HepG2 (cell line): Measurements from ENCODE around the gene LIMK2. TPM values are rescaled to one million over a fixed set of nuclear protein-coding genes. Genes with fewer than 3 reads are reported as not detected.

ENCODE experiments used
- ARID2 ChIP-seq: sonication (generic); formaldehyde crosslinking; IDR thresholded peaks from 2 replicates; pipeline ENCODE4 v1.8.1; 2022; ENCODE audit warnings: mild to moderate bottlenecking, missing genetic modification reagents, borderline replicate concordance
- ATF5 ChIP-seq: sonication (generic); formaldehyde crosslinking; IDR thresholded peaks from 2 replicates; pipeline ENCODE4 v1.4.0; 2020; ENCODE audit warnings: mild to moderate bottlenecking, low read depth, missing genetic modification reagents
- KAT7 ChIP-seq: IDR thresholded peaks from 2 replicates; pipeline ENCODE4 v1.6.1; 2018; ENCODE audit warnings: borderline replicate concordance, missing compliant biosample characterization
- KIAA2018 ChIP-seq: sonication (generic); formaldehyde crosslinking; IDR thresholded peaks from 2 replicates; pipeline ENCODE4 v1.5.0; 2020; ENCODE audit warnings: mild to moderate bottlenecking, missing genetic modification reagents, borderline replicate concordance
- LBX2 ChIP-seq: sonication (generic); formaldehyde crosslinking; IDR thresholded peaks from 2 replicates; pipeline ENCODE4 v1.5.0; 2020; ENCODE audit warnings: missing genetic modification reagents, mild to moderate bottlenecking, borderline replicate concordance
- MTA3 ChIP-seq: sonication (generic); formaldehyde crosslinking; IDR thresholded peaks from 2 replicates; pipeline ENCODE4 v1.4.0; 2020; ENCODE audit warnings: missing genetic modification reagents
- NAIF1 ChIP-seq: sonication (generic); formaldehyde crosslinking; IDR thresholded peaks from 2 replicates; pipeline ENCODE4 v1.5.0; 2020; ENCODE audit warnings: mild to moderate bottlenecking, missing genetic modification reagents, borderline replicate concordance
- NR2F2 ChIP-seq: IDR thresholded peaks from 2 replicates; pipeline ENCODE4 v1.6.1; 2012; ENCODE audit warnings: low read depth, inconsistent platforms, borderline replicate concordance
- SKI ChIP-seq: fragments of 450-650 bp; IDR thresholded peaks from one replicate; pipeline ENCODE4 v1.6.1; 2018; ENCODE audit warnings: mild to moderate bottlenecking; ENCODE audit not compliant: partially characterized antibody
- TCF7 ChIP-seq: sonication (generic); IDR thresholded peaks from 2 replicates; pipeline ENCODE4 v1.6.1; 2016; ENCODE audit warnings: antibody characterized with exemption, low read depth
- ZIK1 ChIP-seq: sonication (generic); formaldehyde crosslinking; IDR thresholded peaks from 2 replicates; pipeline ENCODE4 v1.5.0; 2020; ENCODE audit warnings: mild to moderate bottlenecking, low read depth, missing genetic modification reagents, borderline replicate concordance
- ZNF121 ChIP-seq: sonication (generic); formaldehyde crosslinking; IDR thresholded peaks from 2 replicates; pipeline ENCODE4 v1.5.0; 2020; ENCODE audit warnings: mild to moderate bottlenecking, missing genetic modification reagents
- ZNF260 ChIP-seq: sonication (generic); formaldehyde crosslinking; IDR thresholded peaks from 2 replicates; pipeline ENCODE4 v1.4.0; 2020; ENCODE audit warnings: missing genetic modification reagents, low read depth, mild to moderate bottlenecking, borderline replicate concordance
- ZNF484 ChIP-seq: sonication (generic); formaldehyde crosslinking; IDR thresholded peaks from 2 replicates; pipeline ENCODE4 v1.5.1; 2020; ENCODE audit warnings: mild to moderate bottlenecking, low read depth, missing genetic modification reagents, borderline replicate concordance
- polyA plus RNA-seq, 8 experiments: library from polyadenylated mRNA; depleted of rRNA in 3 of 8; stranded (reverse) in 7 of 8; unstranded in 1 of 8; fragments of >200 nt; fragmentation: Illumina TruSeq in 4 of 8; extraction: Trizol in 4 of 8; gene quantifications; 2 replicates each; pipeline versions ENCODE4 v1.2.1 to v1.2.3, GENCODE V29; 2011 to 2016; ENCODE audit warnings: low read depth in 4 of 8, missing spikeins in 1 of 8, mixed read lengths in 1 of 8; ENCODE audit not compliant: insufficient read depth in 1 of 8
- total RNA-seq, 5 experiments: library from RNA; depleted of rRNA; stranded (reverse); fragments of >200 nt; fragmentation: Illumina TruSeq; extraction: Trizol; gene quantifications; 2 replicates each; pipeline ENCODE4 v1.2.3, GENCODE V29; 2016; ENCODE audit warnings: low read depth in 1 of 5
- TF ChIP-seq, protein P1 (sequence below): sonication (generic); formaldehyde crosslinking; IDR thresholded peaks from 2 replicates; pipeline ENCODE4 v1.8.1; 2023; ENCODE audit warnings: missing genetic modification reagents, inconsistent platforms, borderline replicate concordance
- TF ChIP-seq, protein P2 (sequence below): sonication (generic); formaldehyde crosslinking; IDR thresholded peaks from 2 replicates; pipeline ENCODE4 v1.4.0; 2020; ENCODE audit warnings: mild to moderate bottlenecking, missing genetic modification reagents

Gene LIMK2
- total and polyA plus RNA-seq, 2 of the 13 experiments (the other 11 are each of a cell fraction or from before 2014, with no cell fraction given), result 20.9 to 29.8 TPM

DNA sequence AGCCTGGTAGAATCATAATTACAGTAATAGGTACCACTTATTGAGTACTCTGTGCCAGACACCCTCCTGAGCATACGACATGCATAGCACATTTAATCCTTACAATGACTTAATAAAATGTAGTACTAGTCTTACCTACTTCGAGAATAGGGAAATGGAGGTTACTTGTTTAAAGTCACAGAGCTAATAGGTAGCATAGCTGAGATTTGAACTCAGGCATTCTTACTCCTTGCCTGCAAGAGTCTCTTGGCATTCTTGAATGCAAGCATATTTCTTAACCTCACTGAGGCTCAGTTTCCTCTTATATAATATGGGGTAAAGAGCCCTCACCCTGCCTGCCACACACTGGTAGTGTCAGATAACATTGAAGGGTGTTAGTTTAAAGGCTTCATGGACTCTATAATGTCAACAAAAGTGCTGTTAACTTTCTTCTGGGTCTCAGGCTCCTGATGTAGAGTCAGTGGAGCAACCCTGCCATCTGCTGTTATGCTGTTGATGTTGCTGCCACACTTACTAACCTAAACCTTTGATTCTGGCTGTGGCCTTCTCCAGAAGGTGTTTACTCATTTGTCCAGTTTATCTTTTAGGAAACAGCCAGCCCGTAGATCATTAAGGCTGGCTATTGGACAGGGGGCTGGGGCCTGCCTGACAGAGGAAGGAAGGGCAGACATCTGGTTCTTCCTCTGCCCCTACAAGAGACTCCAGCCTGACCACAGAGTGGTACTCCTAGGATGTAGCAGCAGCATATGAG, 18.9 kb downstream of the LIMK2 start (continued):
- TF ChIP-seq KIAA2018 (CRISPR knock-in tag) (no peak), TCF7 (no peak), ARID2 (no peak), SKI (no peak), ATF5 (no peak), MTA3 (CRISPR knock-in tag) (no peak), ZNF260 (CRISPR knock-in tag) (no peak), NR2F2 (no peak), ZNF121 (CRISPR knock-in tag) (0 out of 2 replicates have a peak, but pooled peaks have one; percentile 35), ZNF484 (CRISPR knock-in tag) (no peak), NAIF1 (CRISPR knock-in tag) (no peak), KAT7 (CRISPR knock-in tag) (no peak; the same call in 1 of the 2 replicates), ZIK1 (CRISPR knock-in tag) (no peak), LBX2 (CRISPR knock-in tag) (no peak)
- TF ChIP-seq, protein P1, sequence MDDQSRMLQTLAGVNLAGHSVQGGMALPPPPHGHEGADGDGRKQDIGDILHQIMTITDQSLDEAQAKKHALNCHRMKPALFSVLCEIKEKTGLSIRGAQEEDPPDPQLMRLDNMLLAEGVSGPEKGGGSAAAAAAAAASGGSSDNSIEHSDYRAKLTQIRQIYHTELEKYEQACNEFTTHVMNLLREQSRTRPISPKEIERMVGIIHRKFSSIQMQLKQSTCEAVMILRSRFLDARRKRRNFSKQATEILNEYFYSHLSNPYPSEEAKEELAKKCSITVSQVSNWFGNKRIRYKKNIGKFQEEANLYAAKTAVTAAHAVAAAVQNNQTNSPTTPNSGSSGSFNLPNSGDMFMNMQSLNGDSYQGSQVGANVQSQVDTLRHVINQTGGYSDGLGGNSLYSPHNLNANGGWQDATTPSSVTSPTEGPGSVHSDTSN (CRISPR knock-in tag), result no peak
- TF ChIP-seq, protein P2, sequence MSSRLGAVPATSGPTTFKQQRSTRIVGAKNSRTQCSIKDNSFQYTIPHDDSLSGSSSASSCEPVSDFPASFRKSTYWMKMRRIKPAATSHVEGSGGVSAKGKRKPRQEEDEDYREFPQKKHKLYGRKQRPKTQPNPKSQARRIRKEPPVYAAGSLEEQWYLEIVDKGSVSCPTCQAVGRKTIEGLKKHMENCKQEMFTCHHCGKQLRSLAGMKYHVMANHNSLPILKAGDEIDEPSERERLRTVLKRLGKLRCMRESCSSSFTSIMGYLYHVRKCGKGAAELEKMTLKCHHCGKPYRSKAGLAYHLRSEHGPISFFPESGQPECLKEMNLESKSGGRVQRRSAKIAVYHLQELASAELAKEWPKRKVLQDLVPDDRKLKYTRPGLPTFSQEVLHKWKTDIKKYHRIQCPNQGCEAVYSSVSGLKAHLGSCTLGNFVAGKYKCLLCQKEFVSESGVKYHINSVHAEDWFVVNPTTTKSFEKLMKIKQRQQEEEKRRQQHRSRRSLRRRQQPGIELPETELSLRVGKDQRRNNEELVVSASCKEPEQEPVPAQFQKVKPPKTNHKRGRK (CRISPR knock-in tag), result no peak
